Measurements from ENCODE around the gene NPTX2. TPM values are rescaled to one million over a fixed set of nuclear protein-coding genes. Genes with fewer than 3 reads are reported as not detected.

The NPTX2 gene
- total RNA-seq, 1 donor, result 1.1 TPM

DNA sequence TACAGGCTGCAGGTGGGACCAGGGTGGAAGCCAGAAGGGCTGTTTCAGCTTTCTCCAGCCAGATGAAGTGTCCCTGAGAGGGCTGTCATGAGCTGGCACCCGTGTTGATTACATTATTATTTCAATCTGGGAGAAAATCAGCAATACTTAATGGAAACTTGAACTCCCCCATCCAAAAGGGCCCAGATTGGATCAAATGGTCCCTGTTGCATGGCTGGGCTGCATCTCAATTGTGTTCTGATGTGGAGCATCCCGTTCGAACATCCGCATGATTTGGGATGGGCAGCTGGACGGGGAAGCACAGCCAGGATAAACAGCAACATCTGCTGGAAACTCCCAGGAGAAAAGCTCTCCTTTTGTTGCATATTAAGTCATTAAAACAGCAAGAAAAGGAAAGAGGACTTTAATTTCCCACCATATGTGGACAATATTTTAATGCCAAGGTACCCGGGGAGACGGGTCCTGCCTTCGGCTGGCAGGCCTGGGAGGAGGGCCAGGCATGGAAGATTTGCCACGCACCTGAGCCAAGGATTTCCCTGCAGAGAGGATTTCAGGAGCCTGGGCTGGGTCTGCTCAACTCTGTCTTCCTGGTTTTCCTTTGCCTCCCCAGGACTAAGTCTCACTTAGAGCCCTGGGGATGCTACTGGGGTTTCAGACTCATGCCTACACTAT lies 52.4 kb downstream of the NPTX2 start:
- peak; percentile 62 for DNase-seq (ENCODE audit: insufficient read length, low spot score, missing footprints)
- no peaks in the 10 kb centered on the region for H3K36me3 ChIP-seq (ENCODE audit: insufficient read depth, low read length)
- no peak overlapping the region for H3K4me3 ChIP-seq (ENCODE audit: insufficient read depth, low read length)
- no peaks in the 10 kb centered on the region for H3K27me3 ChIP-seq (ENCODE audit: insufficient read depth, low read length)
- no peak overlapping the region for H3K4me2 ChIP-seq (ENCODE audit: insufficient read depth, low read length)
- H4K20me1 ChIP-seq (ENCODE audit: insufficient read depth, low read length), result no peaks in the 10 kb centered on the region
- H3K27ac ChIP-seq (ENCODE audit: low read depth, low read length), result no peak overlapping the region
- no peaks in the 10 kb centered on the region for H3K4me1 ChIP-seq (ENCODE audit: insufficient read depth, low read length)
- TF ChIP-seq, protein P1, sequence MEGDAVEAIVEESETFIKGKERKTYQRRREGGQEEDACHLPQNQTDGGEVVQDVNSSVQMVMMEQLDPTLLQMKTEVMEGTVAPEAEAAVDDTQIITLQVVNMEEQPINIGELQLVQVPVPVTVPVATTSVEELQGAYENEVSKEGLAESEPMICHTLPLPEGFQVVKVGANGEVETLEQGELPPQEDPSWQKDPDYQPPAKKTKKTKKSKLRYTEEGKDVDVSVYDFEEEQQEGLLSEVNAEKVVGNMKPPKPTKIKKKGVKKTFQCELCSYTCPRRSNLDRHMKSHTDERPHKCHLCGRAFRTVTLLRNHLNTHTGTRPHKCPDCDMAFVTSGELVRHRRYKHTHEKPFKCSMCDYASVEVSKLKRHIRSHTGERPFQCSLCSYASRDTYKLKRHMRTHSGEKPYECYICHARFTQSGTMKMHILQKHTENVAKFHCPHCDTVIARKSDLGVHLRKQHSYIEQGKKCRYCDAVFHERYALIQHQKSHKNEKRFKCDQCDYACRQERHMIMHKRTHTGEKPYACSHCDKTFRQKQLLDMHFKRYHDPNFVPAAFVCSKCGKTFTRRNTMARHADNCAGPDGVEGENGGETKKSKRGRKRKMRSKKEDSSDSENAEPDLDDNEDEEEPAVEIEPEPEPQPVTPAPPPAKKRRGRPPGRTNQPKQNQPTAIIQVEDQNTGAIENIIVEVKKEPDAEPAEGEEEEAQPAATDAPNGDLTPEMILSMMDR (IDR thresholded peaks at IDR 0.05; ENCODE audit: extremely low read depth, low read depth, low read length), result no peak
- no peaks in the 10 kb centered on the region for H3K9me3 ChIP-seq (ENCODE audit: low read depth, low read length)
- no peak overlapping the region for H2AFZ ChIP-seq (ENCODE audit: low read length)
- H3K79me2 ChIP-seq (ENCODE audit: insufficient read depth, low read length), result no peaks in the 10 kb centered on the region

DNA sequence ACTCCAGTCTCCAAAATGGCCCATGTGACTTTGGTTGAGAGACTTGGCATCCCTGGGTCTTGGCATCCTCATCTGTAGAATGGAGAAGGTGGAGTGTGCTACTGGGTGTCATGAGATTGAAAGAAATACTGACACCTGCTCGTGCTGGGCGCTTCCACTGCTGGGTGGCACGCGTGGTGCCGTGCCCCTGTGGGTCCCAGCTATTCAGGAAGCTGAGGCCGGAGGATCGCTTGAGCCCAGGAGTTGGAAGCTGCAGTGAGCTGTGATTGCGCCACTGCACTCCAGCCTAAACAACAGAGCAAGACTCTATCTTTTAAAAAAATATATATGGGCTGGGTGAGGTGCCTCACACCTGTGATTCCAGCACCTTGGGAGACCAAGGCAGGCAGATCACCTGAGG lies 53.1 kb downstream of the NPTX2 start:
- Histone ChIP-seq H3K27me3 (ENCODE audit: insufficient read depth, low read length) (no peaks in the 10 kb centered on the region), H3K79me2 (ENCODE audit: insufficient read depth, low read length) (no peaks in the 10 kb centered on the region), H3K9me3 (ENCODE audit: low read depth, low read length) (no peaks in the 10 kb centered on the region), H3K36me3 (ENCODE audit: insufficient read depth, low read length) (no peaks in the 10 kb centered on the region), H4K20me1 (ENCODE audit: insufficient read depth, low read length) (no peaks in the 10 kb centered on the region), H2AFZ (ENCODE audit: low read length) (no peak overlapping the region), H3K4me3 (ENCODE audit: insufficient read depth, low read length) (no peak overlapping the region), H3K4me1 (ENCODE audit: insufficient read depth, low read length) (no peaks in the 10 kb centered on the region), H3K4me2 (ENCODE audit: insufficient read depth, low read length) (no peak overlapping the region), H3K27ac (ENCODE audit: low read depth, low read length) (no peak overlapping the region)
- TF ChIP-seq, protein P1 (IDR thresholded peaks at IDR 0.05; ENCODE audit: extremely low read depth, low read depth, low read length), result no peak
- DNase-seq (ENCODE audit: insufficient read length, low spot score, missing footprints), result no peak

DNA sequence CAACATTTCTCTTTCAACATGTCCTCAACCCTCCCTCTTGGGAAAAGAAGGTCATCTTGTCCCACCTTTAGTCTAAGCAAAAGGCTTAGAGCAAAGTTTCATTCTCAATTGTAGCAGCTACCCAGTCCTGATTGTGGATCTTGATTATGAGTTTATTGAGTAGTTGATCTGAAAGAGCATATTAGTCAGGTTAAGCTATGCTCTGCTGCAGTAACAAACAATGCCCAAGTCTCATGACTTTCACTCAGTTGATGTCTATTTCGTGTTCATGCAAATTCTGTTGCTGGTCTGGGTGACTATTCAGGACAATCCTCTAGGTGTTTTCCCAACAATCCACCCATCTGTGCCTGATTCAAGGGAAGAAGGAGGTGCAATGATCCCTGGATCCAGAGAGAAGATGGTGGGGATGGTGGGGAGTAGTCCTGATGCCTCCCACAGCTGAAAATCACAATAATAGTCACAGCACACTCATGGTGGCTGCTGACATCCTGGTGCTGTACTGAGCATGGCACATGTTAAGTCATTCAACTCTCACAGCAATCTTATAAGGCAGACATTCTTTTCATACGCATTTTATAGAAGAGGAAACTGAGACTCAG lies 54.7 kb downstream of the NPTX2 start:
- H3K4me3 ChIP-seq (ENCODE audit: insufficient read depth, low read length), result no peak overlapping the region
- H2AFZ ChIP-seq (ENCODE audit: low read length), result no peak overlapping the region
- no peaks in the 10 kb centered on the region for H3K27me3 ChIP-seq (ENCODE audit: insufficient read depth, low read length)
- H3K36me3 ChIP-seq (ENCODE audit: insufficient read depth, low read length), result no peaks in the 10 kb centered on the region
- no peak overlapping the region for H3K4me2 ChIP-seq (ENCODE audit: insufficient read depth, low read length)
- TF ChIP-seq, protein P1 (IDR thresholded peaks at IDR 0.05; ENCODE audit: extremely low read depth, low read depth, low read length), result no peak
- H3K9me3 ChIP-seq (ENCODE audit: low read depth, low read length), result no peaks in the 10 kb centered on the region
- no peaks in the 10 kb centered on the region for H4K20me1 ChIP-seq (ENCODE audit: insufficient read depth, low read length)
- H3K79me2 ChIP-seq (ENCODE audit: insufficient read depth, low read length), result no peaks in the 10 kb centered on the region
- no peaks in the 10 kb centered on the region for H3K4me1 ChIP-seq (ENCODE audit: insufficient read depth, low read length)
- H3K27ac ChIP-seq (ENCODE audit: low read depth, low read length), result no peak overlapping the region
- DNase-seq (ENCODE audit: insufficient read length, low spot score, missing footprints), result no peak

DNA sequence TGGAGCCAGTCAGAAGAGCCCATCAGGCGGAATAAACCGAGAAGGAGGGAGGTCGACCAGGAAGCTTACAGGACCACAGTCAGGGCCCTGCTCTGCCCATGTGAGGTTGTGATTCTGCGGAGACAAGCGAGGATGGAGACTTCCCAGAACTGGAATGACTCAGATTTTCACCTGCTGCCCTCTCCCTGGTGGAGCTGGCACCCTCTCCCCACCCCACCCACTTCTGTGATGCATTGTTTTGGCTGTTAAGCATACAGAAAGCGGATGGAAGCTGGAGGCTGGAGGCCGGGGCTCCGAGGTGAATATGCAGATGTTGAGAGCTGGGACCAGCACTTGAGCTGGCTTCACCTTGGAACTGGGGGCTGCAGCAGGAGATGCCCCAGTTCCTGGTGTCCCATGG lies 57.4 kb downstream of the NPTX2 start:
- Histone ChIP-seq H3K27me3 (ENCODE audit: insufficient read depth, low read length) (no peaks in the 10 kb centered on the region), H3K36me3 (ENCODE audit: insufficient read depth, low read length) (no peaks in the 10 kb centered on the region), H4K20me1 (ENCODE audit: insufficient read depth, low read length) (no peaks in the 10 kb centered on the region), H3K79me2 (ENCODE audit: insufficient read depth, low read length) (no peaks in the 10 kb centered on the region), H3K4me3 (ENCODE audit: insufficient read depth, low read length) (no peak overlapping the region), H3K4me1 (ENCODE audit: insufficient read depth, low read length) (no peaks in the 10 kb centered on the region), H3K27ac (ENCODE audit: low read depth, low read length) (no peak overlapping the region), H3K4me2 (ENCODE audit: insufficient read depth, low read length) (no peak overlapping the region), H3K9me3 (ENCODE audit: low read depth, low read length) (no peaks in the 10 kb centered on the region), H2AFZ (ENCODE audit: low read length) (no peak overlapping the region)
- TF ChIP-seq, protein P1 (IDR thresholded peaks at IDR 0.05; ENCODE audit: extremely low read depth, low read depth, low read length), result no peak
- DNase-seq (ENCODE audit: insufficient read length, low spot score, missing footprints), result no peak
